Stomach (tissue), 4 donors: ENCODE measurements around the gene CNDP1.

ENCODE experiments used
- EP300 ChIP-seq: sonication (generic); formaldehyde crosslinking; IDR thresholded peaks from one replicate; pipeline ENCODE4 v1.6.1; 2017; ENCODE audit warnings: antibody characterized with exemption
- POLR2A ChIP-seq, 4 donors: fragments of 450-650 bp; IDR thresholded peaks; one replicate each; pipeline ENCODE4 v1.6.1; 2016; ENCODE audit warnings: antibody characterized with exemption in 4 of 4, control low read depth in 2 of 4, mild to moderate bottlenecking in 1 of 4, moderate library complexity in 1 of 4
- POLR2AphosphoS5 ChIP-seq, 3 donors: sonication (generic); formaldehyde crosslinking; IDR thresholded peaks; one replicate each; pipeline ENCODE4 v1.6.1; 2016; ENCODE audit warnings: antibody characterized with exemption in 3 of 3
- TF ChIP-seq, protein P1 (sequence below), 7 experiments: fragments of 450-650 bp in 4 of 7; fragments of 200-600 bp in 3 of 7; sonication (generic) in 3 of 7; IDR thresholded peaks; one replicate each; pipeline ENCODE4 v1.5.1; 2016 to 2019; ENCODE audit warnings: antibody characterized with exemption in 7 of 7, control low read depth in 2 of 7, mild to moderate bottlenecking in 1 of 7

DNA sequence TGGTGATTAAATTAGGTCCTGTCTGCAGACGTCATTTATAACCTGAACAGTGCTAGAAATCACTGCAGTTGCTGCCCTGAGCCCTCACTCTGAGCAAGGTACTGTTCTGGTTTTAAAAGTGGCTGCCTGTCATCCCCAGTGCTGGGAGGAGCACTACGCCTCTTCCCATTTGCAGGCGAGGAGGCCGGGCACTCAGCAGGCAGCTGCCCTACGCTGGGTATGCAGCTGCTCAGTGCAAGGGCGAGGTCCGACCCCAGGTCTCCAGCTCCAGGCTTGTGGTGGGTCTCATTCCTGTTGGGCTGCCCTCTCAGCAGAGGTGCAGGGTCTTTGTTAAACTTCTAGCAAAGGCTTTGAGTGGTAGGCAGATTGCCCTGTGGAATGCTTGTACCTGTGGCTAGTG is 22.5 kb upstream of the CNDP1 start:
- TF ChIP-seq, protein P1, sequence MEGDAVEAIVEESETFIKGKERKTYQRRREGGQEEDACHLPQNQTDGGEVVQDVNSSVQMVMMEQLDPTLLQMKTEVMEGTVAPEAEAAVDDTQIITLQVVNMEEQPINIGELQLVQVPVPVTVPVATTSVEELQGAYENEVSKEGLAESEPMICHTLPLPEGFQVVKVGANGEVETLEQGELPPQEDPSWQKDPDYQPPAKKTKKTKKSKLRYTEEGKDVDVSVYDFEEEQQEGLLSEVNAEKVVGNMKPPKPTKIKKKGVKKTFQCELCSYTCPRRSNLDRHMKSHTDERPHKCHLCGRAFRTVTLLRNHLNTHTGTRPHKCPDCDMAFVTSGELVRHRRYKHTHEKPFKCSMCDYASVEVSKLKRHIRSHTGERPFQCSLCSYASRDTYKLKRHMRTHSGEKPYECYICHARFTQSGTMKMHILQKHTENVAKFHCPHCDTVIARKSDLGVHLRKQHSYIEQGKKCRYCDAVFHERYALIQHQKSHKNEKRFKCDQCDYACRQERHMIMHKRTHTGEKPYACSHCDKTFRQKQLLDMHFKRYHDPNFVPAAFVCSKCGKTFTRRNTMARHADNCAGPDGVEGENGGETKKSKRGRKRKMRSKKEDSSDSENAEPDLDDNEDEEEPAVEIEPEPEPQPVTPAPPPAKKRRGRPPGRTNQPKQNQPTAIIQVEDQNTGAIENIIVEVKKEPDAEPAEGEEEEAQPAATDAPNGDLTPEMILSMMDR (IDR thresholded peaks at IDR 0.05) = no peak
- TF ChIP-seq POLR2AphosphoS5 (IDR thresholded peaks at IDR 0.05) = no peak
- TF ChIP-seq POLR2A (IDR thresholded peaks at IDR 0.05) = no peak
- no peak for TF ChIP-seq EP300
